ENCODE measurements around the gene COX8C. TPM values are rescaled to one million over a fixed set of nuclear protein-coding genes. Genes with fewer than 3 reads are reported as not detected.
A peak's percentile ranks its signal among the peaks of the same experiment; 100 is the strongest.

COX8C gene
- total RNA-seq, 5 donors from 2014 or later (not counting 1 experiment from before 2014, with no cell fraction given): not detected

GRCh38 chr14:93329965-93330608 lies 16.9 kb upstream of the COX8C start:
- no peak overlapping the region for H3K27ac ChIP-seq (ENCODE audit: low read length)
- H3K4me1 Mint-ChIP-seq: peaks cover 65 to 66% (median 66%) of the 10 kb centered on the region in 3 donors

GRCh38 chr14:93330609-93331000 lies 16.4 kb upstream of the COX8C start:
- Histone ChIP-seq H3K4me3 (ENCODE audit: control insufficient read depth in 1 of 2, extremely low read depth in 1 of 2, low read length in 1 of 2) (no peak overlapping the region), H3K4me1 (ENCODE audit: control insufficient read depth in 1 of 2, extremely low read depth in 1 of 2, insufficient read depth in 2 of 2, low read length in 2 of 2) (peaks cover 16 to 19% of the 10 kb centered on the region in 2 experiments), H3K27me3 (replicated peaks in 1 of 2; ENCODE audit: control insufficient read depth in 2 of 2, extremely low read depth in 1 of 2, insufficient read depth in 2 of 2, low read length in 1 of 2) (no peaks in the 10 kb centered on the region), H3K9me3 (no peaks in the 10 kb centered on the region), H3K27ac (ENCODE audit: low read length) (no peak overlapping the region), H3K36me3 (ENCODE audit: control insufficient read depth in 2 of 2, extremely low read depth in 1 of 2, insufficient read depth in 1 of 2, low read length in 1 of 2) (no peaks in the 10 kb centered on the region)
- ChIA-PET POLR2A (no interaction called here), CTCF (no interaction called here)
- H3K9me3 Mint-ChIP-seq: no peaks in the 10 kb centered on the region
- no peak for DNase-seq
- no peak overlapping the region for H3K27ac Mint-ChIP-seq
- no CpG with 5 or more reads among the region's 2 CpGs for WGBS (ENCODE audit: insufficient coverage)
- H3K36me3 Mint-ChIP-seq: no peaks in the 10 kb centered on the region
- H3K27me3 Mint-ChIP-seq: no peaks in the 10 kb centered on the region
- H3K4me3 Mint-ChIP-seq: peak overlapping the region; percentile 91 to 94 (median 92)
- peaks cover 60 to 63% (median 63%) of the 10 kb centered on the region in 3 donors for H3K4me1 Mint-ChIP-seq
- no peak for ATAC-seq (replicated peaks in 1 of 4)

More at GRCh38 chr14:93329965-93330608, 16.9 kb upstream of the COX8C start:
- ATAC-seq (replicated peaks in 1 of 4): no peak
- Mint-ChIP-seq H3K27me3 (no peaks in the 10 kb centered on the region), H3K27ac (peak overlapping the region in 1 of 2 donors; percentile 0), H3K4me3 (peak overlapping the region in 1 of 3 donors; percentile 92), H3K36me3 (no peaks in the 10 kb centered on the region), H3K9me3 (no peaks in the 10 kb centered on the region)
- CTCF ChIA-PET: no interaction called here
- Histone ChIP-seq H3K27me3 (replicated peaks in 1 of 2; ENCODE audit: control insufficient read depth in 2 of 2, extremely low read depth in 1 of 2, insufficient read depth in 2 of 2, low read length in 1 of 2) (no peaks in the 10 kb centered on the region), H3K9me3 (no peaks in the 10 kb centered on the region), H3K36me3 (ENCODE audit: control insufficient read depth in 2 of 2, extremely low read depth in 1 of 2, insufficient read depth in 1 of 2, low read length in 1 of 2) (no peaks in the 10 kb centered on the region), H3K4me1 (ENCODE audit: control insufficient read depth in 1 of 2, extremely low read depth in 1 of 2, insufficient read depth in 2 of 2, low read length in 2 of 2) (peaks cover 16 to 19% of the 10 kb centered on the region in 2 experiments), H3K4me3 (ENCODE audit: control insufficient read depth in 1 of 2, extremely low read depth in 1 of 2, low read length in 1 of 2) (no peak overlapping the region)
- WGBS (ENCODE audit: insufficient coverage): 96% methylated on average over 4 of the region's 5 CpGs
- DNase-seq: no peak
- POLR2A ChIA-PET: no interaction called here

- peaks cover 60 to 63% (median 62%) of the 10 kb centered on the region in 3 donors for H3K4me1 Mint-ChIP-seq
- WGBS (ENCODE audit: insufficient coverage): 59% methylated on average over 3 of the region's 17 CpGs
- H3K36me3 Mint-ChIP-seq: no peaks in the 10 kb centered on the region
These were observed 15.8 kb upstream of the COX8C start for GRCh38 chr14:93331002-93331727.

GRCh38 chr14:93331728-93332396 lies 15.1 kb upstream of the COX8C start:
- H3K27ac ChIP-seq (ENCODE audit: low read length): no peak overlapping the region
- WGBS (ENCODE audit: insufficient coverage): 31% methylated on average over 11 of the region's 21 CpGs
- H3K36me3 ChIP-seq (ENCODE audit: control insufficient read depth in 2 of 2, extremely low read depth in 1 of 2, insufficient read depth in 1 of 2, low read length in 1 of 2): no peaks in the 10 kb centered on the region
- Mint-ChIP-seq H3K27me3 (no peaks in the 10 kb centered on the region), H3K4me1 (peaks cover 58 to 60% (median 60%) of the 10 kb centered on the region in 3 donors), H3K27ac (peak overlapping the region; percentile 82 to 83), H3K4me3 (peak overlapping the region; percentile 91 to 94 (median 92)), H3K36me3 (no peaks in the 10 kb centered on the region), H3K9me3 (no peaks in the 10 kb centered on the region)
- peak overlapping the region; percentile 73 to 84 for H3K4me3 ChIP-seq (ENCODE audit: control insufficient read depth in 1 of 2, extremely low read depth in 1 of 2, low read length in 1 of 2)
- no peaks in the 10 kb centered on the region for H3K9me3 ChIP-seq
- H3K4me1 ChIP-seq (ENCODE audit: control insufficient read depth in 1 of 2, extremely low read depth in 1 of 2, insufficient read depth in 2 of 2, low read length in 2 of 2): peaks cover 16 to 19% of the 10 kb centered on the region in 2 experiments
- DNase-seq (no peak), ATAC-seq (replicated peaks in 1 of 4) (no peak)
- POLR2A ChIA-PET: interaction anchor here in 1 of 2 donors (0.5 kb wide), 1 partner anchor 147 kb away, joined by 3 read pairs; the partner anchor contains the start of gene LYSET
- CTCF ChIA-PET: interaction anchor here (0.6 kb wide), 3 partner anchors 95 to 800 kb away, joined by 3 to 4 read pairs (median 3); no protein-coding TSS in a partner anchor
- no peaks in the 10 kb centered on the region for H3K27me3 ChIP-seq (replicated peaks in 1 of 2; ENCODE audit: control insufficient read depth in 2 of 2, extremely low read depth in 1 of 2, insufficient read depth in 2 of 2, low read length in 1 of 2)

More at GRCh38 chr14:93331002-93331727, 15.8 kb upstream of the COX8C start:
- H3K9me3 Mint-ChIP-seq: no peaks in the 10 kb centered on the region
- DNase-seq: no peak
- peak overlapping the region; percentile 16 to 34 for H3K27ac Mint-ChIP-seq
- peak overlapping the region in 1 of 2 donors; percentile 73 for H3K4me3 ChIP-seq (ENCODE audit: control insufficient read depth in 1 of 2, extremely low read depth in 1 of 2, low read length in 1 of 2)
- H3K9me3 ChIP-seq: no peaks in the 10 kb centered on the region
- H3K27me3 ChIP-seq (replicated peaks in 1 of 2; ENCODE audit: control insufficient read depth in 2 of 2, extremely low read depth in 1 of 2, insufficient read depth in 2 of 2, low read length in 1 of 2): no peaks in the 10 kb centered on the region
- H3K4me1 ChIP-seq (ENCODE audit: control insufficient read depth in 1 of 2, extremely low read depth in 1 of 2, insufficient read depth in 2 of 2, low read length in 2 of 2): peaks cover 16 to 19% of the 10 kb centered on the region in 2 experiments
- H3K36me3 ChIP-seq (ENCODE audit: control insufficient read depth in 2 of 2, extremely low read depth in 1 of 2, insufficient read depth in 1 of 2, low read length in 1 of 2): no peaks in the 10 kb centered on the region
- H3K27me3 Mint-ChIP-seq: no peaks in the 10 kb centered on the region
- POLR2A ChIA-PET: interaction anchor here in 1 of 2 donors (0.5 kb wide), 1 partner anchor 146 kb away, joined by 3 read pairs; the partner anchor contains the start of gene LYSET
- CTCF ChIA-PET: interaction anchor here in 1 of 2 donors (0.6 kb wide), 1 partner anchor 742 kb away, joined by 4 read pairs; no protein-coding TSS in a partner anchor
- peak overlapping the region; percentile 91 to 94 (median 92) for H3K4me3 Mint-ChIP-seq
- no peak overlapping the region for H3K27ac ChIP-seq (ENCODE audit: low read length)
- ATAC-seq (replicated peaks in 1 of 4): no peak

GRCh38 chr14:93332397-93332852 lies 14.6 kb upstream of the COX8C start:
- CTCF ChIA-PET: interaction anchor here (0.6 kb wide), 2 partner anchors 95 to 800 kb away, joined by 3 read pairs; no protein-coding TSS in a partner anchor
- H3K4me1 Mint-ChIP-seq: peaks cover 54 to 57% (median 56%) of the 10 kb centered on the region in 3 donors

More at GRCh38 chr14:93332397-93332852, 14.6 kb upstream of the COX8C start:
- Histone ChIP-seq H3K27me3 (replicated peaks in 1 of 2; ENCODE audit: control insufficient read depth in 2 of 2, extremely low read depth in 1 of 2, insufficient read depth in 2 of 2, low read length in 1 of 2) (no peaks in the 10 kb centered on the region), H3K36me3 (ENCODE audit: control insufficient read depth in 2 of 2, extremely low read depth in 1 of 2, insufficient read depth in 1 of 2, low read length in 1 of 2) (no peaks in the 10 kb centered on the region), H3K9me3 (no peaks in the 10 kb centered on the region), H3K4me1 (ENCODE audit: control insufficient read depth in 1 of 2, extremely low read depth in 1 of 2, insufficient read depth in 2 of 2, low read length in 2 of 2) (peaks cover 16 to 19% of the 10 kb centered on the region in 2 experiments), H3K4me3 (ENCODE audit: control insufficient read depth in 1 of 2, extremely low read depth in 1 of 2, low read length in 1 of 2) (peak overlapping the region; percentile 84 to 85), H3K27ac (ENCODE audit: low read length) (no peak overlapping the region)
- under 1% methylated on average over 61 of the region's 61 CpGs for WGBS (ENCODE audit: insufficient coverage)
- Mint-ChIP-seq H3K9me3 (no peaks in the 10 kb centered on the region), H3K27ac (peak overlapping the region in 1 of 2 donors; percentile 93), H3K36me3 (no peaks in the 10 kb centered on the region), H3K4me3 (peak overlapping the region; percentile 91 to 94 (median 92)), H3K27me3 (no peaks in the 10 kb centered on the region)
- POLR2A ChIA-PET: no interaction called here
- DNase-seq: peak in 16 of 35 experiments; percentile 1 to 26 (median 6)
- ATAC-seq (replicated peaks in 1 of 4): peak; percentile 43 to 54 (median 48)
